GM12872 (cell line): ENCODE data around the gene RFLNA.

Source experiments
- CTCF ChIP-seq: IDR thresholded peaks from 3 replicates; pipeline ENCODE4 v1.5.1; 2011; ENCODE audit warnings: low read depth, mild to moderate bottlenecking, low read length, moderate library complexity; ENCODE audit not compliant: insufficient read depth

RFLNA gene

GRCh38 chr12:124295431-124296058 is 652 bp downstream of the RFLNA start:
- TF ChIP-seq CTCF, result no peak

- no peak for TF ChIP-seq CTCF
Measured at GRCh38 chr12:124296295-124296915, 1.5 kb downstream of the RFLNA start.

GRCh38 chr12:124296916-124297351 is 2.0 kb downstream of the RFLNA start:
- TF ChIP-seq CTCF, result no peak

GRCh38 chr12:124297389-124297788 is 2.5 kb downstream of the RFLNA start:
- TF ChIP-seq CTCF, result no peak

- no peak for TF ChIP-seq CTCF
Measured at GRCh38 chr12:124297856-124298255, 3.0 kb downstream of the RFLNA start.

- TF ChIP-seq CTCF, result no peak
Measured at GRCh38 chr12:124298685-124299410, 4.0 kb downstream of the RFLNA start.

GRCh38 chr12:124299628-124300388 is 4.9 kb downstream of the RFLNA start:
- TF ChIP-seq CTCF, result no peak
